Activated naive CD4-positive, alpha-beta T cell (primary cell): ENCODE results near the gene SMARCC1.

Experiments
- DNase-seq, 4 experiments: peaks; one replicate each; lab custom pipeline; 2025; lab: John Stamatoyannopoulos, UW

The SMARCC1 gene

DNA sequence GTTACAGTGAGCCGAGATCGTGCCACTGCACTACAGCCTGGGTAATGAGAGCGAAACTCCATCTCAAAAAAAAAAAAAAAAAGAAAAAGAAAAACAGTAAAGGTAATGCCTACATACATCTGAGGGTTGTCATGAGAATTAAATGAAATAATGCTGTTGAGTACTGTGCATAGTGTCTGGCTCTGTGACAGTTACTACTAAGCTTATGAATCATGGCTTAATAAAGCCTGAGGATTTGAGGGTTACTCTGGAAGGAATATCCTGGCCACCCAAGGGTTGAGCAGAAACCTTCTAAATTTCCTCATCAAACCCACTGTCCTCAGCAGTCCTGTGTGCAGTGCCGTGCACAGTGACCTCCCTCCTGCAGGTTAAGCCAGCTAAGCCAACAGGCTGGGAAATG, 241.4 kb downstream of the SMARCC1 start:
- DNase-seq = no peak

DNA sequence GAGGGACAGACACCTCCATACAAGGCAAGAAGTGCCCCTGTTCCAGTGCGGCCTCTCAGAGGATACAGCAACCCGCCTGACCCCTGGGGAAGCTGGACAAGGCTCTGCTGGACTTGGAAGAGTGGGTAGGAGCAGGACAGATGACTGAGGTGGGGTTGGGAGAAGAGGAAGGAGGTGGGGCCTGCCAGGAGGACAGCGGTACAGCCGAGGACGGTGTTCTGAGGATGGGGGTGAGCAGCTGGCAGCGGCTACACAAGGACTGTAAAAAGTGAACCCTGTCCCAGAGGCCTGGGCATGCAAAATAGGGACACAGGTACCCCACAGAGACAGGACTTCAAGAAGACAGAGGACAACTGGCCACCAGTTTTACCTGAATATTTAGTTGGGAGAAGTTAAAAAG, 244.7 kb downstream of the SMARCC1 start:
- DNase-seq = no peak

DNA sequence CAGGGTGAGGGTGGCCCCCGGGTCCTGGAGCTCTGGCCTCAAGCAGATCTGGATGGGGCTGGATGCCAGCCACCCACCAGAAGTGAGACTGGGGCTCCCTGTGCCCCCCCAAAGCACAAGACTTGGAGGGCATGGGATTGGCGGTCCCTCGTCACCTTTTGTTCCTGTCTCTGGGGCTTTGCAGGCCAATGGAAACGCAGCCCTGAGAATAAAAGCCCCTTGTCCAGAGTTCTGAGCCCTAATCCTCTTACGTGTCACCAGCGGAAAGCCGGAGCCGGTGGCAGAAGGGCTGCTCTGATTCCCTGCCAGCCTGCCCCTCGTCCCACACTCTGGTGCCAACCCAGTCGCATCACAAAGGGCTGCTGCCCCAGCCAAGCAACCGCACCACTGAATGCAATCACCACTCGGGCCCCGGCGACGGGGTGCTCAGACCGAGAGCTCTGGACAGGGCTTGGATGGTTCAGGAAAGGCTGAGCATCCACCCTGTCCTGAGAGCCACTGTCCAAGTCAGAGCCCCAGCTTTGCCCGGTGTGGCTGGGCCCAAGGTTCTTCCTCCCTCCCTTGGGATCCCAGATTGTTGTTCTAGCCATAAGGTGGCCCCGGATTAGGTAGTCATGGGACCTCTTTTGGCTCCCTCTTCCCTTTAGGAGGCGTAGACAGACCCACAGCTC, 245.3 kb downstream of the SMARCC1 start:
- DNase-seq = no peak
